Measurements from ENCODE around the gene GNAT3.

GNAT3 gene

GRCh38 chr7:80511964-80512363 is at the start of gene GNAT3:
GNAT3 (minus strand) TSS chr7:80512064; CDS start chr7:80511926, 138 bp downstream.
- no peak for TF ChIP-seq GATA3 (IDR thresholded peaks at IDR 0.05; ENCODE audit: low read depth, low read length)
- no peak for TF ChIP-seq GATA2 (IDR thresholded peaks at IDR 0.05; ENCODE audit: low read depth, low read length)

- TF ChIP-seq GATA3 (IDR thresholded peaks at IDR 0.05; ENCODE audit: low read depth, low read length) (no peak), GATA2 (IDR thresholded peaks at IDR 0.05; ENCODE audit: low read depth, low read length) (no peak)
Measured at GRCh38 chr7:80558116-80558515, 46.3 kb upstream of the GNAT3 start.

GRCh38 chr7:80552031-80552694 is 40.3 kb upstream of the GNAT3 start:
- TF ChIP-seq GATA2 (IDR thresholded peaks at IDR 0.05; ENCODE audit: low read depth, low read length) (no peak), GATA3 (IDR thresholded peaks at IDR 0.05; ENCODE audit: low read depth, low read length) (no peak)

GRCh38 chr7:80550005-80550404 is 38.1 kb upstream of the GNAT3 start:
- TF ChIP-seq GATA3 (IDR thresholded peaks at IDR 0.05; ENCODE audit: low read depth, low read length), result no peak
- no peak for TF ChIP-seq GATA2 (IDR thresholded peaks at IDR 0.05; ENCODE audit: low read depth, low read length)

- no peak for TF ChIP-seq GATA3 (IDR thresholded peaks at IDR 0.05; ENCODE audit: low read depth, low read length)
- no peak for TF ChIP-seq GATA2 (IDR thresholded peaks at IDR 0.05; ENCODE audit: low read depth, low read length)
Measured at GRCh38 chr7:80548840-80549530, 37.1 kb upstream of the GNAT3 start.

- TF ChIP-seq GATA3 (IDR thresholded peaks at IDR 0.05; ENCODE audit: low read depth, low read length), result no peak
- TF ChIP-seq GATA2 (IDR thresholded peaks at IDR 0.05; ENCODE audit: low read depth, low read length), result no peak
Measured at GRCh38 chr7:80542398-80542797, 30.5 kb upstream of the GNAT3 start.

- TF ChIP-seq GATA2 (IDR thresholded peaks at IDR 0.05; ENCODE audit: low read depth, low read length), result no peak
- TF ChIP-seq GATA3 (IDR thresholded peaks at IDR 0.05; ENCODE audit: low read depth, low read length), result no peak
Measured at GRCh38 chr7:80540836-80541235, 29.0 kb upstream of the GNAT3 start.

- TF ChIP-seq GATA2 (IDR thresholded peaks at IDR 0.05; ENCODE audit: low read depth, low read length), result no peak
- TF ChIP-seq GATA3 (IDR thresholded peaks at IDR 0.05; ENCODE audit: low read depth, low read length), result no peak
Measured at GRCh38 chr7:80537091-80537490, 25.2 kb upstream of the GNAT3 start.

- TF ChIP-seq GATA2 (IDR thresholded peaks at IDR 0.05; ENCODE audit: low read depth, low read length), result no peak
- no peak for TF ChIP-seq GATA3 (IDR thresholded peaks at IDR 0.05; ENCODE audit: low read depth, low read length)
Measured at GRCh38 chr7:80536426-80536825, 24.6 kb upstream of the GNAT3 start.

GRCh38 chr7:80533287-80533686 is 21.4 kb upstream of the GNAT3 start:
- TF ChIP-seq GATA2 (IDR thresholded peaks at IDR 0.05; ENCODE audit: low read depth, low read length), result no peak
- TF ChIP-seq GATA3 (IDR thresholded peaks at IDR 0.05; ENCODE audit: low read depth, low read length), result no peak

- TF ChIP-seq GATA3 (IDR thresholded peaks at IDR 0.05; ENCODE audit: low read depth, low read length) (no peak), GATA2 (IDR thresholded peaks at IDR 0.05; ENCODE audit: low read depth, low read length) (no peak)
Measured at GRCh38 chr7:80532153-80532552, 20.3 kb upstream of the GNAT3 start.

- TF ChIP-seq GATA2 (IDR thresholded peaks at IDR 0.05; ENCODE audit: low read depth, low read length), result no peak
Measured at GRCh38 chr7:80530136-80530535, 18.3 kb upstream of the GNAT3 start.

- TF ChIP-seq GATA3 (IDR thresholded peaks at IDR 0.05; ENCODE audit: low read depth, low read length) (no peak), GATA2 (IDR thresholded peaks at IDR 0.05; ENCODE audit: low read depth, low read length) (no peak)
Measured at GRCh38 chr7:80529362-80529761, 17.5 kb upstream of the GNAT3 start.

GRCh38 chr7:80528689-80529088 is 16.8 kb upstream of the GNAT3 start:
- no peak for TF ChIP-seq GATA2 (IDR thresholded peaks at IDR 0.05; ENCODE audit: low read depth, low read length)
- TF ChIP-seq GATA3 (IDR thresholded peaks at IDR 0.05; ENCODE audit: low read depth, low read length), result no peak

GRCh38 chr7:80526472-80526871 is 14.6 kb upstream of the GNAT3 start:
- TF ChIP-seq GATA2 (IDR thresholded peaks at IDR 0.05; ENCODE audit: low read depth, low read length) (no peak), GATA3 (IDR thresholded peaks at IDR 0.05; ENCODE audit: low read depth, low read length) (no peak)
